HG02973 (cell line): ENCODE results near the gene DR1.
A peak's percentile ranks its signal among the peaks of the same experiment; 100 is the strongest.

Experiments
- ATAC-seq: cut with Tn5 transposase; IDR thresholded peaks from one replicate; pipeline ENCODE4 v1.9.1; 2021; ENCODE audit warnings: moderate library complexity; ENCODE audit not compliant: unreplicated experiment

The DR1 gene

DNA sequence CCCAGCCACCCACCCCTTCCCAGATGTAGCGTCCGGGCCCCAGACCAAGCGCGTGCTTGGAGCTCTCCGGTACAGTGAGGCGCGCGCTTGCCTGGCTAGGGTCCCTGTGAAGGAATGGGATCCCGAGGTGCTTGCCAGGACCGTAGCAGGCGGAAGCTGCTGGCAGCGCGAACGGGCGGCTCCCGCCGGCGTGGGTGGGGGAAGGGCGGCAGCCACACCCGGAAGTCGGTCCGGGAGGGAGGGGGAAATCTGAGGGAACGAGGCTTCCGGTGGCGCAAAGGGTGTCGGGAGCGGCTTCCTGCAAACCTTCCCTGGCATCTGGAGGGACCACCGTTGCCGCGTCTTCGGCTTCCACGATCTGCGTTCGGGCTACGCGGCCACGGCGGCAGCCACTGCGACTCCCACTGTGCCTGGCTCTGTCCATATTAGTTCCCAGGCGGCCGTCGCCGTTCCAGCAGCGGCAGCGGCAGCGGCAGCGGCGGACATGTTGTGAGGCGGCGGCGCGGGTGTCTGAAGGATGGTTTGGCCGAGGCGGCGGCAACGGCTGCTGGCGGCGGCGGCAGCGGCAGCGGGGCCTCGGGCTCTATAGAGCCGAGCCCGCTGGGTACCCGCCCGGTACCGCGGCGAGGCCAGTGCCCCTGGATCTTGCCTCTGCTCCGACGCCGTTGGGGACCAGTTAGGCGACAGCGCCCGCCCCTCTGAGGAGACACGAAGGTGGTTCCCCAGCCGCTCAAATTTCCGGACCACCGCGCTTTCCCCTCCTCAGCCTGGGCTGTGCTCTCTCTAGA, at the start of gene DR1:
Gene DR1, plus strand, starts transcription at position 275 of the 788 bp plus-strand sequence. CDS start 739 bp downstream, outside the sequence.
- ATAC-seq: peak; percentile 73

GRCh38 chr1:93296555-93297154, 49.1 kb upstream of the DR1 start:
- no peak for ATAC-seq

DNA sequence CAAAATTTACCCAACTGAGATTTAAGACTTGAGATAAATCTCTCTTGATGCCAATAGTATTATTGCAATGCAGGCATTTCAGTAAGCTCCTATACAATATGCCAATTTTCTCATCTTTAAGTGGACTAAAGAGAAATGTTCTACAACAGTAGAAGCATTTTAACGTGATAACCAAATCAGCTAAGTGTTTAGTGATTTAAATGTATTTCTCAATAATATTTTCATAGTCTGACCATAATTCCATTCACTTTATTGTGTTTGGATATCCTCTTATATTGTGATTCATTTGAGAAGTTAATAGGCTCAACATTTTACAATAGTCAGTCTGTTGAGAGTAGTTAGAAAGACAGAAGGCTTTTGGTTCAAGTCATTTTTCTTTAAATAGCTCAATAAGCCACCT, 44.6 kb upstream of the DR1 start:
- no peak for ATAC-seq

GRCh38 chr1:93302078-93302477, 43.6 kb upstream of the DR1 start:
- no peak for ATAC-seq

DNA sequence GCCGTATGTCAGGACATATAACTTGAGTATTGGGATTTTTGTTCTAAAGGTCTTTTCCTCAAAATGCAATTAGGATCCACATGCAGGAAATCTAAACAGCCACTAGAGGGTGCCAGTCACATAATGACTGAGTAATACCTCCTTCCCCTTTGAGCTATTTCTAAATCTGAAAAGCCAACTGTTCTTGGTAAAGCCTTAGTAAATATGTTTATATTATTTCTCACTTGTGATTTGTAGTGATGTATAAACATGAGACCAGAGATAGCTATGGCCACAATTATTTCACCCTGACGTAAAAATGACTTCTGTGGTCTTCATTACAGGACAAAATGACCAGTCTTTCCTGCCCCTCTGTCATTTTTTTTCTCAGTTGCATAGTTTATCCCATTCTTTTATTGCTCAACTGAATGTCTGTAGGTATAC, 41.0 kb upstream of the DR1 start:
- ATAC-seq: no peak

GRCh38 chr1:93306920-93307319, 38.8 kb upstream of the DR1 start:
- ATAC-seq: no peak

DNA sequence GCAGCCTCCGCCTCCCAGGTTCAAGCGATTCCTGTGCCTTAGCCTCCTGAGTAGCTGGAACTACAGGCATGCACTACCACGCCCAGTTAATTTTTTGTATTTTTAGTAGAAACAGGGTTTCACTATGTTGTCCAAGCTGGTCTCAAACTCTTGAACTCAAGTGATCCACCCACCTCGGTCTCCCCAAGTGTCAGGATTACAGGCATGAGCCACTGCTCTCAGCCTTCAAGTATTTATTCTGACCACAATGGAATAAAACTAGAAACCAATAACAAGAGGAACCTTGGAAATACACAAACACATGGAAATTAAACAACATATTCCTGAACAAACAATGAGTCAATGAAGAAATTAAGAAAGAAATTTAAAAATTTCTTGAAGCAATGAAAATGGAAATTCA, 32.7 kb upstream of the DR1 start:
- ATAC-seq: no peak

- no peak for ATAC-seq
Measured at GRCh38 chr1:93317207-93317606, 28.5 kb upstream of the DR1 start.

GRCh38 chr1:93317943-93318342, 27.8 kb upstream of the DR1 start:
- no peak for ATAC-seq

DNA sequence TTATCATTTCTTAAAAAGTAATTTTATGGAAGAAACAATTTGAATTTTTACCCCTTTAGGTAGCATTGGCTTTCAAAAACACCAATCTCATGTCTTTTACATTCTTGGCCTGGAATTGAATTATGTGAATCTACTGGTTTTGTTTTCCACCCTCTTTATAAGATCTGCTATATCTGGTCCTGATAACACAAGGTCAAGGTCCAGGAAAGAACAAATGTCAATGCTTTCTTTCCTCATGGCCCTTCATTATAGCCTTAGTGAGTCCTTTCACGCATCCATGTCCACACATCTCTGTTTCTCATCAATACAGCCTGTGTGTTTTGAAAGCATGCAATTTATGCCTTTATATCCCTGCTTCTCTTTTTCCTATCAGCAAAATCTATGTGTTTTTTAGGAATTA, 24.0 kb upstream of the DR1 start:
- no peak for ATAC-seq

GRCh38 chr1:93322349-93322748, 23.4 kb upstream of the DR1 start:
- ATAC-seq: no peak

- no peak for ATAC-seq
Measured at GRCh38 chr1:93323185-93323820, 22.4 kb upstream of the DR1 start.

- no peak for ATAC-seq
Measured at GRCh38 chr1:93324486-93325464, 20.9 kb upstream of the DR1 start.

GRCh38 chr1:93328809-93329760, 16.6 kb upstream of the DR1 start:
- peak; percentile 65 for ATAC-seq

GRCh38 chr1:93330196-93330595, 15.5 kb upstream of the DR1 start:
- ATAC-seq: no peak

GRCh38 chr1:93330617-93331016, 15.1 kb upstream of the DR1 start:
- no peak for ATAC-seq

GRCh38 chr1:93331412-93331811, 14.3 kb upstream of the DR1 start:
- no peak for ATAC-seq

DNA sequence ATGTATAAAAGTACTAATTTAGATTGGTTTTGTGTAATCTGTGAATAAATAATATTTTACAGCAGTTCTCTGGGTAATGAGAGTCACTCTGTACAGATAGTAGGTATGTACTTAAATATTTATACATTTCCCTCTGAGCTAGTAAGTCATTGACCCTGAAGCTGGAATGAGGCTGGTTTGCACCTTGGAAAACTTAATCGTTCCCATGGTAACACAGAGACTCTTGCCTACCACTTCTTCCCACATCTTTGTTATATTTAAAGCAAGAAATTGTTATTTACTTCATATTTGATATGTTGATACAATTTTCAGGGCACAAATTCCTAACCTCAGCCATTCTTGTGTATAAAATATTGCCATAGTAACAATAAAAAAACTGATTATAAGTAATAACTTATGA, 13.3 kb upstream of the DR1 start:
- ATAC-seq: no peak

DNA sequence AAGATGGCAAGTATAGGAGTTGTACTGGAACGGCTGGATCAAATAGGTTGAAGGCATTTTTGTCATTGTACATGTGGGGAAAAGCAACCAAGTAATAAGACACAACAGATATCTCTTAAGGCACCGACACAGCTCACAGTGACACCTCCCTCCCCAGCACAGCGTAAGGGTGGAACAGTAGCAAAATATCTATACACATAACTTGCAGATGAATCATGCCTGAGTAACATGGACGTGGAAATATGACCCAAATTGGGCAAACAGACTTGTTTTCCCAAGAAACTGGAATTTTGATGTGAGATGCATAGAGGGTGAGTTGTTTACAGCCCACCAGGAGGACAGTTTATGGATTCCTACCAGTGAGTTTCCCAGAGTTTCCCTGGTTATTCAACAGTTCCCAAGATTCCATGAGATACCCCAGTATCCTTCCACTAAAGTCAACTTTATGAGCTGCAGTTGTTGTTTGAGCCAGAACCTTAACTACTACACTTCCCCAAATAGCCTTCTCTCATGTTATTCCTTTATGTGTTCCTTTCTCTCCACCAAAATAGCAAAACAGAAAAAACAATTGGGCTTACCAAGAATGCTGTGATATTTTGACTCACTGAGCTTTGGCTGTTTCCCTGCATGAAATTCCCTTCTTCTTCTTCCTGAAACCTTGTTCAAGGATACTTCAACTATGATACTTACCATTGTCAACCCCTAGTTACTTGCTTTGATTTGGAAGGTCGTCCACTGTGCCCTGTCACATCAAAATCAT, 7.1 kb upstream of the DR1 start:
- no peak for ATAC-seq
